Activated CD8-positive, alpha-beta memory T cell treated with anti-CD3 and anti-CD28 coated beads for 36 hours (primary cell): Measurements from ENCODE around the gene DAPK2. TPM values are rescaled to one million over a fixed set of nuclear protein-coding genes. Genes with fewer than 3 reads are reported as not detected.

Source experiments
- CTCF ChIA-PET: fragments of 350-600 bp; sonication (Branson Sonifier 250); formaldehyde crosslinking; loops from one replicate; lab custom pipeline; 2021; ENCODE audit warnings: antibody characterized with exemption; lab: Charles Lee
- POLR2A ChIA-PET: fragments of 350-600 bp; sonication (Branson Sonifier 250); formaldehyde crosslinking; loops from one replicate; lab custom pipeline; 2021; ENCODE audit warnings: antibody characterized with exemption; lab: Charles Lee
- total RNA-seq, 2 experiments: library from RNA; stranded (reverse); gene quantifications; one replicate each; pipeline ENCODE4 v1.2.3, GENCODE V29; 2021

Gene DAPK2
- total RNA-seq, 2 experiments from 2014 or later: 2.6 to 3.3 TPM

- POLR2A ChIA-PET: no interaction called here
- CTCF ChIA-PET: interaction anchor here (0.9 to 1.6 kb wide), 3 partner anchors 20 to 58 kb away, joined by 3 to 6 read pairs (median 5); partner anchors contain the start of gene DAPK2
Measured at GRCh38 chr15:63987796-63988378, 58.4 kb downstream of the DAPK2 start.

GRCh38 chr15:63986751-63987341 lies 59.4 kb downstream of the DAPK2 start:
- ChIA-PET CTCF (interaction anchor here (0.6 to 1.4 kb wide), 3 partner anchors 59 to 169 kb away, joined by 3 to 6 read pairs (median 3); partner anchors contain the start of gene DAPK2), POLR2A (no interaction called here)

- ChIA-PET POLR2A (no interaction called here), CTCF (interaction anchor here (0.8 to 1.2 kb wide), 2 partner anchors 19 to 81 kb away, joined by 3 to 7 read pairs; no protein-coding TSS in a partner anchor)
Measured at GRCh38 chr15:63986185-63986680, 60.1 kb downstream of the DAPK2 start.

GRCh38 chr15:63985221-63986184 lies 60.8 kb downstream of the DAPK2 start:
- ChIA-PET POLR2A (interaction anchor here (0.6 kb wide), 2 partner anchors 52 to 170 kb away, joined by 3 to 5 read pairs; no protein-coding TSS in a partner anchor), CTCF (interaction anchor here (0.6 to 1.2 kb wide), 2 partner anchors 20 to 119 kb away, joined by 3 to 7 read pairs; no protein-coding TSS in a partner anchor)

- ChIA-PET CTCF (no interaction called here), POLR2A (interaction anchor here (0.6 kb wide), 1 partner anchor 171 kb away, joined by 3 read pairs; no protein-coding TSS in a partner anchor)
Measured at GRCh38 chr15:63984331-63984730, 62.0 kb downstream of the DAPK2 start.

GRCh38 chr15:63983061-63983711 lies 63.1 kb downstream of the DAPK2 start:
- ChIA-PET POLR2A (no interaction called here), CTCF (interaction anchor here (0.5 kb wide), 1 partner anchor 131 kb away, joined by 4 read pairs; no protein-coding TSS in a partner anchor)

- ChIA-PET POLR2A (no interaction called here), CTCF (interaction anchor here (1.2 kb wide), 1 partner anchor 12 kb away, joined by 3 read pairs; no protein-coding TSS in a partner anchor)
Measured at GRCh38 chr15:63982381-63982854, 63.9 kb downstream of the DAPK2 start.

GRCh38 chr15:63981596-63982320 lies 64.5 kb downstream of the DAPK2 start:
- ChIA-PET CTCF (interaction anchor here (1.2 to 1.5 kb wide), 2 partner anchors 11 to 38 kb away, joined by 3 read pairs; no protein-coding TSS in a partner anchor), POLR2A (no interaction called here)

GRCh38 chr15:63979262-63979793 lies 67.0 kb downstream of the DAPK2 start:
- ChIA-PET CTCF (interaction anchor here (0.9 kb wide), 1 partner anchor 8 kb away, joined by 3 read pairs; no protein-coding TSS in a partner anchor), POLR2A (interaction anchor here (0.6 kb wide), 1 partner anchor 304 kb away, joined by 6 read pairs; no protein-coding TSS in a partner anchor)

- POLR2A ChIA-PET: interaction anchor here (0.6 kb wide), 1 partner anchor 303 kb away, joined by 6 read pairs; no protein-coding TSS in a partner anchor
Measured at GRCh38 chr15:63978511-63979261, 67.6 kb downstream of the DAPK2 start.

GRCh38 chr15:63977119-63977518 lies 69.2 kb downstream of the DAPK2 start:
- POLR2A ChIA-PET: no interaction called here
- CTCF ChIA-PET: no interaction called here

More at GRCh38 chr15:63978511-63979261, 67.6 kb downstream of the DAPK2 start:
- CTCF ChIA-PET: interaction anchor here (1.4 kb wide), 1 partner anchor 32 kb away, joined by 5 read pairs; no protein-coding TSS in a partner anchor

GRCh38 chr15:63974021-63974420 lies 72.3 kb downstream of the DAPK2 start:
- POLR2A ChIA-PET: no interaction called here
- CTCF ChIA-PET: no interaction called here

GRCh38 chr15:63973212-63974009 lies 72.9 kb downstream of the DAPK2 start:
- POLR2A ChIA-PET: no interaction called here

GRCh38 chr15:63972801-63973200 lies 73.5 kb downstream of the DAPK2 start:
- ChIA-PET CTCF (no interaction called here), POLR2A (no interaction called here)

More at GRCh38 chr15:63973212-63974009, 72.9 kb downstream of the DAPK2 start:
- CTCF ChIA-PET: no interaction called here

- POLR2A ChIA-PET: interaction anchor here (1.8 kb wide), 1 partner anchor 38 kb away, joined by 16 read pairs; no protein-coding TSS in a partner anchor
- CTCF ChIA-PET: interaction anchor here (1.3 to 2.8 kb wide), 2 partner anchors 27 to 38 kb away, joined by 5 to 13 read pairs; no protein-coding TSS in a partner anchor
Measured at GRCh38 chr15:63971904-63972303, 74.4 kb downstream of the DAPK2 start.
